Progenitor cell of endocrine pancreas (in vitro differentiated cells): ENCODE measurements around the gene RASGRF2. TPM values are rescaled to one million over a fixed set of nuclear protein-coding genes. Genes with fewer than 3 reads are reported as not detected.

ENCODE experiments used
- DNase-seq: peaks from one replicate; pipeline ENCODE4 v3.0.0; 2021; ENCODE audit warnings: low spot score; ENCODE audit not compliant: unreplicated experiment
- H3K27ac Mint-ChIP-seq: 2 replicates; pipeline ENCODE4 v1.8.0; 2021; ENCODE audit warnings: mild to moderate bottlenecking, moderate library complexity, mixed read lengths
- H3K27me3 Mint-ChIP-seq: 2 replicates; pipeline ENCODE4 v1.8.0; 2021; ENCODE audit warnings: mixed read lengths
- H3K36me3 Mint-ChIP-seq: 2 replicates; pipeline ENCODE4 v1.8.0; 2022; ENCODE audit warnings: mixed read lengths; ENCODE audit not compliant: insufficient read depth
- H3K4me1 Mint-ChIP-seq: 2 replicates; pipeline ENCODE4 v1.8.0; 2021; ENCODE audit warnings: low read depth, mixed read lengths
- H3K4me3 Mint-ChIP-seq: 2 replicates; pipeline ENCODE4 v1.8.0; 2021; ENCODE audit warnings: low read depth, mild to moderate bottlenecking, moderate library complexity, mixed read lengths
- H3K9me3 Mint-ChIP-seq: 2 replicates; pipeline ENCODE4 v1.8.0; 2021; ENCODE audit warnings: low read depth, mixed read lengths
- total RNA-seq: library from RNA; stranded (reverse); gene quantifications from 2 replicates; pipeline ENCODE4 v1.2.1, GENCODE V29; 2021
- TF ChIP-seq, protein P1 (sequence below): fragments of 200-600 bp; sonication (generic); IDR thresholded peaks from one replicate; pipeline ENCODE4 v1.5.0; 2021; ENCODE audit warnings: antibody characterized with exemption, mild to moderate bottlenecking; ENCODE audit not compliant: unreplicated experiment

RASGRF2 gene
- total RNA-seq, 1 donor from 2014 or later = 0.62 TPM

DNA sequence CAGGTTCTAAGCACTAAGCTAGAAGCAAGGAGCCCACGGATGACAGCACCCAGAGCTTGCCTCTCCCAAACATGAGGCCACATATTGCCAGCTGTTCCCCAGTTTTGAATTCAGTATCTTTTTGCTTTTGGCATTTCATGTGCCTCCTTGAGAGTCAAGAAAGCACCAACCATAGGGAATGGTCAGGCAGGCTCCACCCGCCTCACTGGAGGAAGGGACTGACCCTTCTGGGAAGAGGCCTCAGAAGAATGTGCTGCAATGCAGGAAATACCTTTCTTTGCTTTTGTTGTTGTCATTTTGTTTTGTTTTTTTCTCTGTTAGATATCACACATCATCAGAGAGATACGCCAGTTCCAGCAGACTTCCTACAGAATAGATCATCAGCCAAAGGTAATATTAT, 259.2 kb downstream of the RASGRF2 start:
- peaks cover 3% of the 10 kb centered on the region for H3K36me3 Mint-ChIP-seq
- no peak for DNase-seq
- H3K4me3 Mint-ChIP-seq = no peak overlapping the region
- no peaks in the 10 kb centered on the region for H3K4me1 Mint-ChIP-seq
- peaks cover 4% of the 10 kb centered on the region for H3K9me3 Mint-ChIP-seq
- no peaks in the 10 kb centered on the region for H3K27me3 Mint-ChIP-seq
- H3K27ac Mint-ChIP-seq = no peak overlapping the region
- TF ChIP-seq, protein P1, sequence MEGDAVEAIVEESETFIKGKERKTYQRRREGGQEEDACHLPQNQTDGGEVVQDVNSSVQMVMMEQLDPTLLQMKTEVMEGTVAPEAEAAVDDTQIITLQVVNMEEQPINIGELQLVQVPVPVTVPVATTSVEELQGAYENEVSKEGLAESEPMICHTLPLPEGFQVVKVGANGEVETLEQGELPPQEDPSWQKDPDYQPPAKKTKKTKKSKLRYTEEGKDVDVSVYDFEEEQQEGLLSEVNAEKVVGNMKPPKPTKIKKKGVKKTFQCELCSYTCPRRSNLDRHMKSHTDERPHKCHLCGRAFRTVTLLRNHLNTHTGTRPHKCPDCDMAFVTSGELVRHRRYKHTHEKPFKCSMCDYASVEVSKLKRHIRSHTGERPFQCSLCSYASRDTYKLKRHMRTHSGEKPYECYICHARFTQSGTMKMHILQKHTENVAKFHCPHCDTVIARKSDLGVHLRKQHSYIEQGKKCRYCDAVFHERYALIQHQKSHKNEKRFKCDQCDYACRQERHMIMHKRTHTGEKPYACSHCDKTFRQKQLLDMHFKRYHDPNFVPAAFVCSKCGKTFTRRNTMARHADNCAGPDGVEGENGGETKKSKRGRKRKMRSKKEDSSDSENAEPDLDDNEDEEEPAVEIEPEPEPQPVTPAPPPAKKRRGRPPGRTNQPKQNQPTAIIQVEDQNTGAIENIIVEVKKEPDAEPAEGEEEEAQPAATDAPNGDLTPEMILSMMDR = no peak

DNA sequence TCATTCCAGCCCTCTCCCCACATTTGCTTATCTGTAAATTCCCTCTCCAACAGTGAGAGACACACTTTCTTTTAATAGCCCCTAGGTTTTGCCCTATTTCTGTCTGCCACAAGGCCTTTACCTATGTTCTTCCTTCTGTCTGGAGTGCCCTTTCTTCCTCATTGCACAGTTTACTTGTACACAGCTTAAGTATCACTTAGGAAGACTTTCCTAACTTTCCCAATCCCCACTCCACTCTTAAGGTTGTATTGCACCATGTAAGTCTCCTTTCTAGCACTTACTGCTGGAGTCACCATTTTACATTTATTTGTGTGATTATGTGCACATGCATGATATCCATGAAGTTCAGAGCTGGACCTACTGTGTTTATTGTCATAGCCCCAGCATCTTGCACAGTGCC, 262.1 kb downstream of the RASGRF2 start:
- no peaks in the 10 kb centered on the region for H3K4me1 Mint-ChIP-seq
- peaks cover 4% of the 10 kb centered on the region for H3K9me3 Mint-ChIP-seq
- peaks cover 3% of the 10 kb centered on the region for H3K36me3 Mint-ChIP-seq
- no peak overlapping the region for H3K27ac Mint-ChIP-seq
- no peaks in the 10 kb centered on the region for H3K27me3 Mint-ChIP-seq
- no peak overlapping the region for H3K4me3 Mint-ChIP-seq
- TF ChIP-seq, protein P1 = no peak
- no peak for DNase-seq

DNA sequence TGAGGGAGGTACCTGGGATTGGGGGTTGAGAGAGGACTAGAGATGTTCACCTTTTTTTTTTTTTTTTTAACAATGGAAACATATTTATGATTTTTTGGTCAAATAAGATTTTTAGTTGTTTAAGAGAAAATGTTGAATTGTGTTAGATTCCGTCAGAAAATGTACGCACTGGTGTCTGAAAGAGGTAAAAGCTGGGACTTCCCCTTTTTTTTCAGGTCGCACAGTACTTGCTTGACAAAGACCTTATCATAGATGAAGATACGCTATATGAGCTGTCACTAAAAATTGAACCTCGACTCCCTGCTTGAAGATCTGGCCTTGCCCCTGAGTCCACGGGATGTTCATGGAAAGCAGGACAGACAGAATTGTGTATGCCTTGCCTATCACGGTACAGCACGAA, 265.3 kb downstream of the RASGRF2 start:
- no peak overlapping the region for H3K27ac Mint-ChIP-seq
- no peaks in the 10 kb centered on the region for H3K4me1 Mint-ChIP-seq
- H3K36me3 Mint-ChIP-seq = no peaks in the 10 kb centered on the region
- no peaks in the 10 kb centered on the region for H3K9me3 Mint-ChIP-seq
- H3K27me3 Mint-ChIP-seq = no peaks in the 10 kb centered on the region
- no peak for DNase-seq
- TF ChIP-seq, protein P1 = no peak
- no peak overlapping the region for H3K4me3 Mint-ChIP-seq

DNA sequence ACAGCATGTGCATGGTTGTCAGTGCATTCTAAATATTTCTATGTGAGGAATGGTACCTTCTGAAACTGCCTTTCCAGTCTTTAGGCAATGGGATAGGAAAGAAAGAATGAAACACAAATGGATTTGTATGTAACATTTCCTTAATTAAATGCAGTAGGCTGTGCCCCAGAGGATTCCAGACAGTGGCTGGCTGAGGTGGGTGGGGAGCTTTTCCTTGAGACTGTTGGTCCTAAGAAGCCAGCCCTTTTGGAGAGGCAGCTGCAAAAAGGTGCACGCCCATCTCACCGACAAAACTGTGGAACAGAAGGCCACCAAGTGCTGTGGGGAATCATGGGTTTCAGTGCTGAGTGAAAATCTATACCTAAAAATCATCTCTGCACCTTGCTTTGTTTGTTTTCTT, 266.1 kb downstream of the RASGRF2 start:
- TF ChIP-seq, protein P1 = no peak
- Mint-ChIP-seq H3K27ac (no peak overlapping the region), H3K4me3 (no peak overlapping the region), H3K27me3 (no peaks in the 10 kb centered on the region), H3K36me3 (no peaks in the 10 kb centered on the region), H3K9me3 (no peaks in the 10 kb centered on the region), H3K4me1 (no peaks in the 10 kb centered on the region)
- DNase-seq = no peak

DNA sequence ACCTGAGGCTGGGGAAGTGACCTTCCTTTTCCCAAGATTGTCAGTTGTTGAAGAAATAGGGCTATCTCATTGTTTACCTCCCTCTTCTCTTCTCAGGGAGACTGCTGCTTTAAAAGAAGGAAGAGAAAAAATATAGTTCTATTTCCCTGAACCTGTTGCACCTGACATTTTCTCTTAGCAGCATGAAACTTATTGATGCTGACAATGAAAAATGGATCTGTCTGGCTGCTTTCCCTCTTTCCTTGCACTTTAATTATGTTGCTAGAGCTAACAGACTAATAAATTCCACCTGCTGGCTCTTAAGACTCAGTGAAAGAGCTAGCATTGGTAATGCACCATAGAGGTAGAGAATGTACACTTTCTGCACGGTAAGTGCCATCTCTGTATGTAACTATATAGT, 266.8 kb downstream of the RASGRF2 start:
- TF ChIP-seq, protein P1 = no peak
- Mint-ChIP-seq H3K27me3 (no peaks in the 10 kb centered on the region), H3K36me3 (no peaks in the 10 kb centered on the region), H3K4me3 (no peak overlapping the region), H3K9me3 (no peaks in the 10 kb centered on the region), H3K4me1 (no peaks in the 10 kb centered on the region), H3K27ac (no peak overlapping the region)
- no peak for DNase-seq
